GM18508 (cell line): Measurements from ENCODE around the gene LSM14B.

Experiments
- ATAC-seq: cut with Tn5 transposase; IDR thresholded peaks from one replicate; pipeline ENCODE4 v1.9.1; 2021; ENCODE audit warnings: moderate number of reproducible peaks; ENCODE audit not compliant: insufficient read depth, unreplicated experiment

LSM14B gene

DNA sequence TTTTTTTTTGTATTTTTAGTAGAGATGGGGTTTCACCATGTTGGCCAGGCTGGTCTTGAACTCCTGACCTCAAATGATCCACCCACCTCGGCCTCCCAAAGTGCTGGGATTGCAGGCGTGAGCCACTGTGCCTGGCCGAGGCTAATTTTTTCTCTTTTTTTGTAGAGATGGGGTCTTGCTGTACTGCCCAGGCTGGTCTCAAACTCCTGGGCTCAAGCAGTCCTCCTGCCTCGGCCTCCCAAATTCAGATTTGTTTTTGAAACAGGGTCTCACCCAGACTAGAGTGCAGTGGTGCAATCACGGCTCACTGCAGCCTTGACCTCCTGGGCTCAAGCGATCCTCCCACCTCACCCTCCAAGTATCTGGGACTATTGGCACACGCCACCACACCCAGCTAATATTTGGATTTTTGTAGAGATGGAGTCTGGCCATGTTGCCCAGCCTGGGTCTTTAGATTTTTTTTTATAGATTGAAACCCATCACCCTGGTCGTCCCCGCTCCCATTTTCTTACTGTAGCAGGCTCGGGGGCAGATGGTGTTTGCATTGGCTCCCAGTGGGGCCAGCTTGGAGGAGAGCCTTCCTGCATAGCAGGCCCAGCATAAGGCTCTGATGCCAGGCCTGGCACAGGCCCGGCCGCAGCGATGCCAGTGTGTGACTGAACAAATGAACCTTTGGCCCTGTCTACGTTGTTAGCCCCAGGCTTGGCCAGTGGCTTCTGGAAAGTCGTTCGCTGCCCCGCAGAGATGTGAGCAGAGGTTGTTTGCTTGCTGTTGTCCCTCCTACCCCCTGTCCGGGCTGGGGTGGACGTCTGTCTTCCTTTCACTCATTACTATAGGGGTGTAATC, 56.3 kb downstream of the LSM14B start:
- no peak for ATAC-seq

GRCh38 chr20:62179162-62179504, 56.9 kb downstream of the LSM14B start:
- no peak for ATAC-seq

- ATAC-seq = no peak
These were observed 59.5 kb downstream of the LSM14B start for GRCh38 chr20:62181808-62182207.

DNA sequence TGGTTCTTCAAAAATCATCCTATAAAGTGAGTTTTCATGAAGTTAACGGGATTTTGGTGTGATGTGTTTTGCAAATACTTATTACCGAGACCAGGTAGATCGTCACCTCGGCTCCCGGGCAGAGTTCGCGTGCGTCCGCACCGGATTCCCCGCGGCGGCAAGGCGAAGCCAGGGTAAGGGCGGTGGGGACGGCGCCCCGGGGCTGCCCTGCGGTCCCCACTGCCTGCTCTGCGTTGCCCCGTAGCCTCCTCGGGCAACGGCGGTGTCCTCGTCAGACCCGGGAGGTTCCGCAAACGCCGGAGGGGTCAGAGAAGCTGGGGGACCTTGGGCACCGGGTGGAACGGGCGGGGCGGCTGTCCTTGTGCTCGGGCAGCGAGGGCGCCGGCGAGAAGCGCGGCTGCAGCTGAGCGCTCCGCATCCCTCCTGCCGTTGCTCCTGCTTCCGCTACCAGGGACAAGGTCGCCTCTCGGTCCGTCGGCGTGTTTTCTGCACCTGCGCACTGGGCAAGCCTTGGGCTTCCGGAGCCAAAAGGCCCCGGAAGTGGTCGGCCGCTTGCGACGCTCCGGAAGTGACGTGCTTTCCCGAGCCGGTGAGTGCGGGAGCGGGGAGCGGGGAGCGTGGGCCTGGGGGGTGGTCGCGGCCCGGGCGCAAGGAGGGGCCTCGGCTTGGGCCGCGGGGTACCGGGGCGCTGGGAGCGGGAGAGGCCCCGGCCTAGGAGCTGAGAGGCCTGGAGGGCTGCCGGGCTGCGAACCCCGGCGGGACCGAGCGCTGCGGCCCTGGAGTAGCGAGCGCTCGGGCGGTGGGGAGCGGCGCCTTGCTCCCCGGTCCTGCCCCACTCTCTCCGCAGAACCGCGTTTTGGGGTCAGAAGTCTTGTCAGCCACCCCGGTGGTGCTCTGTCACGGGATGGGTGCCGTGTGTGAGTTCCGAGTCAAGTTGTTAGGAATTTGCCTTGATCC, 60.5 kb downstream of the LSM14B start, which contains the start of gene MTG2:
Gene MTG2 (plus strand): TSS at position 560 of the 957 bp plus-strand sequence. CDS start 10,393 bp downstream, outside the sequence.
- no peak for ATAC-seq

DNA sequence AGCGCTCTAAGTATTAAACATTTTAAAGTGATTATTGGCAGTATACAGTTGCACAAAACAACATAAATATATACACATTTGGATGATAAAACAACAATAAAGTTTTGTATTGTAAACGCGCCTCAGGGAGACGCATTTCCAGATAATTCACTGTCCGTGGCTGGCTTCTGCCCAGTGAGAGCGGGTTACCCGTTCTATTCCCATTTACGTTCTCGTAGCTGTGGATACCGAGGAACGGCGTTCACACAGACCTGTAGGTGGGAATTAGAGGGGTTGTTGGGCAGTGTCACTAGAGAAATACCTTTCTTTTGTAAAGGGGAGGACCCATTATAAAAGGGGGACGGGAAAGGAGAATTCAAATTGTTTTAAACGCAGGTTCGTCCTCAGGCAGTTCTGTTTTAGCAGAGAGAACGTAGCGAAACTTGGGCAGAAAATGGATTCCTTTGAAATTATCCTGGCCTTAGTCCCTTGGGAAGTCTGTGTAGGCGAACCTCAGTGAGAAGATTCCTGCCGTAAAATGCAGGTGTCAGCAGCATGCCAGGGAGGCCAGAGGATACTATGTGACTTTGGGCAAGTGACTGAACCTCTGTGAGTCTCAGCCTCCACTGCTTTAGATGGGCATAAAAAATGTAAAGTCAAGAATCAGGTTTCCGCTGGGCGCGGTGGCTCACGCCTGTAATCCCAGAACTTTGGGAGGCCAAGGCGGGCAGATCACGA, 61.3 kb downstream of the LSM14B start:
- ATAC-seq = no peak
